Neural cell (in vitro differentiated cells): ENCODE measurements around the gene SPATA19. TPM values are rescaled to one million over a fixed set of nuclear protein-coding genes. Genes with fewer than 3 reads are reported as not detected.

Source experiments
- H2AFZ ChIP-seq: fragments of 200-600, 300-800 bp; sonication (generic), shearing (Covaris generic); 2 replicates; pipeline ENCODE4 v1.6.0; 2014; ENCODE audit warnings: low read depth, mild to moderate bottlenecking, antibody characterized with exemption, low read length, moderate library complexity
- H3F3A ChIP-seq: fragments of 200-600 bp; shearing (Covaris generic); 2 replicates; pipeline ENCODE4 v1.6.1; 2016; ENCODE audit warnings: mild to moderate bottlenecking, moderate library complexity, mixed read lengths, antibody characterized with exemption, low read length; ENCODE audit not compliant: insufficient read depth, poor library complexity, severe bottlenecking
- H3K27ac ChIP-seq: fragments of 200-600, 300-800 bp; sonication (generic), shearing (Covaris generic); 2 replicates; pipeline ENCODE4 v1.5.1; 2014; ENCODE audit warnings: mild to moderate bottlenecking, low read length, moderate library complexity
- H3K27me3 ChIP-seq: fragments of 300-800, 200-600 bp; sonication (generic), shearing (Covaris generic); 2 replicates; pipeline ENCODE4 v1.6.0; 2014; ENCODE audit warnings: mild to moderate bottlenecking, low read depth, low read length, moderate library complexity; ENCODE audit not compliant: insufficient read depth
- H3K36me3 ChIP-seq: fragments of 300-800, 200-600 bp; sonication (generic), shearing (Covaris generic); 2 replicates; pipeline ENCODE4 v1.5.1; 2014; ENCODE audit warnings: mild to moderate bottlenecking, antibody characterized with exemption, low read length, moderate library complexity; ENCODE audit not compliant: insufficient read depth
- H3K4me2 ChIP-seq: fragments of 300-800, 200-600 bp; sonication (generic), shearing (Covaris generic); 2 replicates; pipeline ENCODE4 v1.6.0; 2014; ENCODE audit warnings: mild to moderate bottlenecking, low read length
- H3K4me3 ChIP-seq: fragments of 300-800, 200-600 bp; sonication (generic), shearing (Covaris generic); 2 replicates; pipeline ENCODE4 v1.5.1; 2014; ENCODE audit warnings: mild to moderate bottlenecking, low read length, moderate library complexity
- H3K79me2 ChIP-seq: fragments of 200-600 bp; shearing (Covaris generic); replicated peaks from 2 replicates; pipeline ENCODE4 v1.6.0; 2014; ENCODE audit warnings: mild to moderate bottlenecking, low read length, moderate library complexity; ENCODE audit not compliant: insufficient read depth
- H3K9ac ChIP-seq: fragments of 300-800, 200-600 bp; sonication (generic), shearing (Covaris generic); 2 replicates; pipeline ENCODE4 v1.6.1; 2016; ENCODE audit warnings: mild to moderate bottlenecking, low read length, mixed read lengths
- H3K9me2 ChIP-seq: fragments of 200-600 bp; shearing (Covaris generic); 2 replicates; pipeline ENCODE4 v1.6.1; 2016; ENCODE audit warnings: mild to moderate bottlenecking, low read length, mixed read lengths; ENCODE audit not compliant: insufficient read depth
- H3K9me3 ChIP-seq: fragments of 200-600, 300-800 bp; sonication (generic), shearing (Covaris generic); 2 replicates; pipeline ENCODE4 v1.6.1; 2016; ENCODE audit warnings: mild to moderate bottlenecking, mixed run types, low read length, moderate library complexity, mixed read lengths
- H4K20me1 ChIP-seq: fragments of 200-600 bp; shearing (Covaris generic); 2 replicates; pipeline ENCODE4 v1.6.1; 2016; ENCODE audit warnings: mild to moderate bottlenecking, mixed run types; ENCODE audit not compliant: insufficient read depth
- EP300 ChIP-seq: fragments of 450-650 bp; conservative IDR thresholded peaks from 2 replicates; pipeline ENCODE4 v1.6.1; 2014; ENCODE audit warnings: antibody characterized with exemption, mild to moderate bottlenecking, moderate library complexity; ENCODE audit not compliant: poor library complexity, severe bottlenecking
- EZH2 ChIP-seq: fragments of 200-600, 300-800 bp; shearing (Covaris generic), sonication (generic); IDR thresholded peaks from 2 replicates; pipeline ENCODE4 v1.6.1; 2014; ENCODE audit warnings: antibody characterized with exemption, low read length, borderline replicate concordance, mild to moderate bottlenecking; ENCODE audit not compliant: insufficient read depth, poor library complexity, severe bottlenecking
- MXI1 ChIP-seq: fragments of 450-650 bp; conservative IDR thresholded peaks from 2 replicates; pipeline ENCODE4 v1.6.1; 2014; ENCODE audit warnings: antibody characterized with exemption, mild to moderate bottlenecking; ENCODE audit not compliant: poor library complexity, severe bottlenecking
- POLR2AphosphoS5 ChIP-seq: IDR thresholded peaks from 2 replicates; pipeline ENCODE4 v1.6.1; 2012
- RAD21 ChIP-seq: fragments of 450-650 bp; conservative IDR thresholded peaks from 2 replicates; pipeline ENCODE4 v1.6.1; 2014; ENCODE audit warnings: antibody characterized with exemption, mild to moderate bottlenecking, moderate library complexity
- SMC3 ChIP-seq: fragments of 450-650 bp; conservative IDR thresholded peaks from 2 replicates; pipeline ENCODE4 v1.6.1; 2014; ENCODE audit warnings: antibody characterized with exemption, mild to moderate bottlenecking, moderate library complexity; ENCODE audit not compliant: poor library complexity
- TAF1 ChIP-seq: IDR thresholded peaks from 2 replicates; pipeline ENCODE4 v1.6.1; 2012; ENCODE audit warnings: low read depth
- polyA plus RNA-seq: library from polyadenylated mRNA; depleted of rRNA; stranded (reverse); fragments of >200 nt; gene quantifications from 2 replicates; pipeline ENCODE4 v1.2.3, GENCODE V29; 2014
- TF ChIP-seq, protein P1 (sequence below): IDR thresholded peaks from 2 replicates; pipeline ENCODE4 v1.6.1; 2012; ENCODE audit warnings: borderline replicate concordance
- TF ChIP-seq, protein P2 (sequence below): fragments of 450-650 bp; IDR thresholded peaks from 2 replicates; pipeline ENCODE4 v1.5.1; 2014; ENCODE audit warnings: antibody characterized with exemption, mild to moderate bottlenecking, moderate library complexity; ENCODE audit not compliant: poor library complexity, severe bottlenecking

The SPATA19 gene
- polyA plus RNA-seq, 1 donor from 2014 or later = not detected

DNA sequence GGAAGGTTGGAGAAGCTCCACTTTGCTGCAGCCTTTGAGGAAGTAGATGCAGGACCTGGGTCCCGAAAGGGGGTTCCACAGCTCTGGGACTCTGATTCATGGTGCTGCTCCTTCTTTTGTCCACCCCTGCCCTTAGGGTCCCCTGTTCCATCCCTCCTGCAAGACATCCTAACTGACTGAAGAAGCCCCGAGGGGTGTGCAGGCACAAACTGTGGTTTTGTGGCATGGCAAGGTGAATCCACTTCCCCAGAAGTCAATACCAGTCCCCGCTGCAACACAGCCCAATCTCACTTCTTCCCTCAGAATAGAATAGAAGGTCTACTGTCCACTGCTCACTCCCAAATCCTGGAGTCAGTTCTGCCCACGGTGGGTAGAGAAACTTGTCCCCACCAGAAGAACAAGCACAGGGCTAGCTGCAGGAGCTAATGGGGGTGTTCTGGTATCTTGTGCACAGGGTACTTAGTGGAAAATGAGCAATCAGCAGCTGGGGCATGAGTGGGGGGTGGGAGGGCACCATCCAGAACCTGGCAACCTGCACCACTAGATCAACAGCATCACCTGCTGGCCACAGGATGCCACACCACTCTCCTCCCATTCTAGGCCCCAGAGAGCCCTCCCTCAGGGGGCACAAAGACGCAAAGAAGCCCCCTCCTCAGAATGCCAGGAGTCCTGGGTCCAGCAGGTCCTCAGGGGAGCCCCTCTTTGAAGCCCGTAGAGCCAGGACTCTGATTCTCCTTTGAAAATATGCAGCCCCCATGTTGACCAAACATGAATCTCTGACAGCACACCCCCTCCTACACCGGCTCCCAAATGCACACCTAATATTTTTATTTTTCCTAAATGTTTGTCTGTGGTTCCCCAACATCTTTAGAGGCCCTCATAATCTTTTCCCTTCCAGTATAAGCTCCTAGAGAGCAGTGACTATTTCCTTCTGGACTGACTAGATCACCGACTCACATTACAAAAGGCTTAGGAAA, 14.1 kb downstream of the SPATA19 start:
- Histone ChIP-seq H3K9me2 (no peaks in the 10 kb centered on the region), H3F3A (no peaks in the 10 kb centered on the region), H2AFZ (no peak overlapping the region), H3K9ac (no peak overlapping the region), H3K27me3 (no peaks in the 10 kb centered on the region), H3K4me3 (no peak overlapping the region), H3K36me3 (no peaks in the 10 kb centered on the region), H3K4me2 (no peak overlapping the region), H3K9me3 (no peaks in the 10 kb centered on the region), H4K20me1 (no peaks in the 10 kb centered on the region), H3K27ac (no peak overlapping the region), H3K79me2 (no peaks in the 10 kb centered on the region)
- TF ChIP-seq RAD21 = peak; percentile 66
- TF ChIP-seq, protein P1, sequence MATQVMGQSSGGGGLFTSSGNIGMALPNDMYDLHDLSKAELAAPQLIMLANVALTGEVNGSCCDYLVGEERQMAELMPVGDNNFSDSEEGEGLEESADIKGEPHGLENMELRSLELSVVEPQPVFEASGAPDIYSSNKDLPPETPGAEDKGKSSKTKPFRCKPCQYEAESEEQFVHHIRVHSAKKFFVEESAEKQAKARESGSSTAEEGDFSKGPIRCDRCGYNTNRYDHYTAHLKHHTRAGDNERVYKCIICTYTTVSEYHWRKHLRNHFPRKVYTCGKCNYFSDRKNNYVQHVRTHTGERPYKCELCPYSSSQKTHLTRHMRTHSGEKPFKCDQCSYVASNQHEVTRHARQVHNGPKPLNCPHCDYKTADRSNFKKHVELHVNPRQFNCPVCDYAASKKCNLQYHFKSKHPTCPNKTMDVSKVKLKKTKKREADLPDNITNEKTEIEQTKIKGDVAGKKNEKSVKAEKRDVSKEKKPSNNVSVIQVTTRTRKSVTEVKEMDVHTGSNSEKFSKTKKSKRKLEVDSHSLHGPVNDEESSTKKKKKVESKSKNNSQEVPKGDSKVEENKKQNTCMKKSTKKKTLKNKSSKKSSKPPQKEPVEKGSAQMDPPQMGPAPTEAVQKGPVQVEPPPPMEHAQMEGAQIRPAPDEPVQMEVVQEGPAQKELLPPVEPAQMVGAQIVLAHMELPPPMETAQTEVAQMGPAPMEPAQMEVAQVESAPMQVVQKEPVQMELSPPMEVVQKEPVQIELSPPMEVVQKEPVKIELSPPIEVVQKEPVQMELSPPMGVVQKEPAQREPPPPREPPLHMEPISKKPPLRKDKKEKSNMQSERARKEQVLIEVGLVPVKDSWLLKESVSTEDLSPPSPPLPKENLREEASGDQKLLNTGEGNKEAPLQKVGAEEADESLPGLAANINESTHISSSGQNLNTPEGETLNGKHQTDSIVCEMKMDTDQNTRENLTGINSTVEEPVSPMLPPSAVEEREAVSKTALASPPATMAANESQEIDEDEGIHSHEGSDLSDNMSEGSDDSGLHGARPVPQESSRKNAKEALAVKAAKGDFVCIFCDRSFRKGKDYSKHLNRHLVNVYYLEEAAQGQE = no peak
- TF ChIP-seq, protein P2, sequence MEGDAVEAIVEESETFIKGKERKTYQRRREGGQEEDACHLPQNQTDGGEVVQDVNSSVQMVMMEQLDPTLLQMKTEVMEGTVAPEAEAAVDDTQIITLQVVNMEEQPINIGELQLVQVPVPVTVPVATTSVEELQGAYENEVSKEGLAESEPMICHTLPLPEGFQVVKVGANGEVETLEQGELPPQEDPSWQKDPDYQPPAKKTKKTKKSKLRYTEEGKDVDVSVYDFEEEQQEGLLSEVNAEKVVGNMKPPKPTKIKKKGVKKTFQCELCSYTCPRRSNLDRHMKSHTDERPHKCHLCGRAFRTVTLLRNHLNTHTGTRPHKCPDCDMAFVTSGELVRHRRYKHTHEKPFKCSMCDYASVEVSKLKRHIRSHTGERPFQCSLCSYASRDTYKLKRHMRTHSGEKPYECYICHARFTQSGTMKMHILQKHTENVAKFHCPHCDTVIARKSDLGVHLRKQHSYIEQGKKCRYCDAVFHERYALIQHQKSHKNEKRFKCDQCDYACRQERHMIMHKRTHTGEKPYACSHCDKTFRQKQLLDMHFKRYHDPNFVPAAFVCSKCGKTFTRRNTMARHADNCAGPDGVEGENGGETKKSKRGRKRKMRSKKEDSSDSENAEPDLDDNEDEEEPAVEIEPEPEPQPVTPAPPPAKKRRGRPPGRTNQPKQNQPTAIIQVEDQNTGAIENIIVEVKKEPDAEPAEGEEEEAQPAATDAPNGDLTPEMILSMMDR = peak; percentile 60
- no peak for TF ChIP-seq TAF1
- no peak for TF ChIP-seq EP300
- no peak for TF ChIP-seq MXI1
- no peak for TF ChIP-seq EZH2
- TF ChIP-seq POLR2AphosphoS5 = no peak
- TF ChIP-seq SMC3 = peak; percentile 69

DNA sequence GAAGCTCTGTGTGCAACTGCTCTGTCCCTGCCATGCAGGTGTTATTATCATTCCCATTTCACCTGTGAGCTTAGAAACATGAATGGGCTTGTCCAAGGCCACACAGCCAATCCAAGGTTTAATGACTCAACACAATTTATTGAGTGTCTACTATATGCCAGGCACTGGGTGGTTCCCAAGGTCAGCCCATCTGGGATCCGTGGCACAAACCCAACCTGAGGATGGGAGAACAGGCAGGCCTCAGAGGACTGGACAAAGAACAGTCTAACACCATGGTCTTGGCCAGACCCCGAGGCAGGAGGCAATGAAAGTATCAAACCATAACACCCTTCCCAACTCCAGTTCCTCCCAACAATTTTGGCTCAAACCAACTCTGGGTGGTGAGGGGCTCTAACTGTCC, 15.7 kb downstream of the SPATA19 start:
- Histone ChIP-seq H2AFZ (no peak overlapping the region), H3K79me2 (no peaks in the 10 kb centered on the region), H3F3A (no peaks in the 10 kb centered on the region), H3K9ac (no peak overlapping the region), H3K36me3 (no peaks in the 10 kb centered on the region), H3K9me3 (no peaks in the 10 kb centered on the region), H3K4me2 (no peak overlapping the region), H3K27me3 (no peaks in the 10 kb centered on the region), H4K20me1 (no peaks in the 10 kb centered on the region), H3K4me3 (no peak overlapping the region), H3K27ac (no peak overlapping the region), H3K9me2 (no peaks in the 10 kb centered on the region)
- TF ChIP-seq POLR2AphosphoS5 = no peak
- no peak for TF ChIP-seq TAF1
- TF ChIP-seq, protein P1 = no peak
- TF ChIP-seq RAD21 = no peak
- no peak for TF ChIP-seq MXI1
- TF ChIP-seq EP300 = no peak
- no peak for TF ChIP-seq SMC3
